ENCODE data around the gene RNGTT. TPM values are rescaled to one million over a fixed set of nuclear protein-coding genes. Genes with fewer than 3 reads are reported as not detected.

Gene RNGTT
- total RNA-seq, 1 experiment from 2014 or later: 19.4 TPM

DNA sequence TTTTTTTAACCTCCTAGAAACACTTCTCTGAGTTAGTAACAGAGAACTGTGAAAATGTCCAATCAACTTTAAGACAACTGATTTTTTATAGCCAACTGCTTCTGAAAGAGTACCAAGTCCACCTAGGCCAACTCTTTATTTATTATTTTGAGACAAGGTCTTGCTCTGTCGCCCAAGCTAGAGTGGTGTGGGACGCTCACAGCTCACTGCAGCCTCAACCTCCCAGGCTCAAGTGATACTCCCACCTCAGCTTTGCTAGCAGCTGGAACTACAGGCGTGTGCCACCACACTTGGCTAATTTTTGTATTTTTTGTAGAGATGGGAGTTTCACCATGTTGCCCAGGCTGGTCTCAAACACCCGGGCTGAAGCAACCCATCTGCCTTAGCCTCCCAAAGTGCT lies 331.6 kb downstream of the RNGTT start:
- Mint-ChIP-seq H3K27ac (ENCODE audit: unreplicated experiment) (no peak overlapping the region), H3K4me1 (ENCODE audit: low read depth, unreplicated experiment) (peaks cover 9% of the 10 kb centered on the region), H3K27me3 (ENCODE audit: unreplicated experiment) (no peaks in the 10 kb centered on the region), H3K36me3 (ENCODE audit: insufficient read depth, unreplicated experiment) (no peaks in the 10 kb centered on the region), H3K9me3 (ENCODE audit: low read depth, unreplicated experiment) (no peaks in the 10 kb centered on the region), H3K4me3 (ENCODE audit: low read depth, unreplicated experiment) (no peak overlapping the region)
- TF ChIP-seq, protein P1, sequence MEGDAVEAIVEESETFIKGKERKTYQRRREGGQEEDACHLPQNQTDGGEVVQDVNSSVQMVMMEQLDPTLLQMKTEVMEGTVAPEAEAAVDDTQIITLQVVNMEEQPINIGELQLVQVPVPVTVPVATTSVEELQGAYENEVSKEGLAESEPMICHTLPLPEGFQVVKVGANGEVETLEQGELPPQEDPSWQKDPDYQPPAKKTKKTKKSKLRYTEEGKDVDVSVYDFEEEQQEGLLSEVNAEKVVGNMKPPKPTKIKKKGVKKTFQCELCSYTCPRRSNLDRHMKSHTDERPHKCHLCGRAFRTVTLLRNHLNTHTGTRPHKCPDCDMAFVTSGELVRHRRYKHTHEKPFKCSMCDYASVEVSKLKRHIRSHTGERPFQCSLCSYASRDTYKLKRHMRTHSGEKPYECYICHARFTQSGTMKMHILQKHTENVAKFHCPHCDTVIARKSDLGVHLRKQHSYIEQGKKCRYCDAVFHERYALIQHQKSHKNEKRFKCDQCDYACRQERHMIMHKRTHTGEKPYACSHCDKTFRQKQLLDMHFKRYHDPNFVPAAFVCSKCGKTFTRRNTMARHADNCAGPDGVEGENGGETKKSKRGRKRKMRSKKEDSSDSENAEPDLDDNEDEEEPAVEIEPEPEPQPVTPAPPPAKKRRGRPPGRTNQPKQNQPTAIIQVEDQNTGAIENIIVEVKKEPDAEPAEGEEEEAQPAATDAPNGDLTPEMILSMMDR (IDR thresholded peaks at IDR 0.05; ENCODE audit: unreplicated experiment): no peak
- no peak for DNase-seq
- intact Hi-C loops (cut with micrococcal nuclease; ENCODE audit: unreplicated experiment): no loop called here
- BruUV-seq (replicated peaks): no TSS peak
- CTCF ChIA-PET: interaction anchor here (0.7 kb wide), 1 partner anchor 9 kb away, joined by 3 read pairs; no protein-coding TSS in a partner anchor

DNA sequence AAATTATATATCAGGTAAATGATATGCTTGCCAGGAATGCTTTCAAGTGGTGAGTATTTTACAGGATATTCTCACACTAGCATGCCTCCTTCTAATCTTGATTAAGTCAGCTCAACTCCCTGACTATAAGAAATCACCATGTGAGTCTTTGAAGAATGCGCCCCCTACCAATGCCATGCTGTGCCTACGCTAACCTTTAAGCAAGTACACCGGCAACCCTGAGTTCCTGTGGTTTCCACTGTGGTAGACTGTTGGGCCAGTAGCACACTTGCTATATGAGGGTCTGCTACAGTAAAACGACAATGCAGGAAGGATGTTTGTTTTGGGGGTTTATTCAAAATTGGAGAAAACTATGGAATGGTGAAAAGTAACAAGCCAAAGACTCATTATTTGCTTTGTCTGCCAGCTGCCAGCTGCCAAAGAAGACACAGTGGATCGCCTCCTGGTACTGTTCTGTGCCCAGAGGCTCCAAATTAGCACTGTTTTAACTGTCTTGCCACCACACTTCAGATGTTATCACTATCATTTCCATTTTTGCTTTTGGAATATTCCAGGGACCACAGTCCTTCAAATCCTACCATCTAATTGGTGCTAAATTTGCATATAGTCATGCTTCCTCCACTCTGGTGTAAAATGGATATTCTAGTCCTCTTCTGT lies 333.5 kb downstream of the RNGTT start:
- H3K9me3 Mint-ChIP-seq (ENCODE audit: low read depth, unreplicated experiment): no peaks in the 10 kb centered on the region
- DNase-seq: no peak
- no peaks in the 10 kb centered on the region for H3K27me3 Mint-ChIP-seq (ENCODE audit: unreplicated experiment)
- CTCF ChIA-PET: interaction anchor here (0.6 kb wide), 1 partner anchor 85 kb away, joined by 3 read pairs; no protein-coding TSS in a partner anchor
- peaks cover 21% of the 10 kb centered on the region for H3K4me1 Mint-ChIP-seq (ENCODE audit: low read depth, unreplicated experiment)
- no peaks in the 10 kb centered on the region for H3K36me3 Mint-ChIP-seq (ENCODE audit: insufficient read depth, unreplicated experiment)
- BruUV-seq (replicated peaks): no TSS peak
- no peak overlapping the region for H3K4me3 Mint-ChIP-seq (ENCODE audit: low read depth, unreplicated experiment)
- no peak overlapping the region for H3K27ac Mint-ChIP-seq (ENCODE audit: unreplicated experiment)
- TF ChIP-seq, protein P1 (IDR thresholded peaks at IDR 0.05; ENCODE audit: unreplicated experiment): no peak
- intact Hi-C loops (cut with micrococcal nuclease; ENCODE audit: unreplicated experiment): no loop called here

DNA sequence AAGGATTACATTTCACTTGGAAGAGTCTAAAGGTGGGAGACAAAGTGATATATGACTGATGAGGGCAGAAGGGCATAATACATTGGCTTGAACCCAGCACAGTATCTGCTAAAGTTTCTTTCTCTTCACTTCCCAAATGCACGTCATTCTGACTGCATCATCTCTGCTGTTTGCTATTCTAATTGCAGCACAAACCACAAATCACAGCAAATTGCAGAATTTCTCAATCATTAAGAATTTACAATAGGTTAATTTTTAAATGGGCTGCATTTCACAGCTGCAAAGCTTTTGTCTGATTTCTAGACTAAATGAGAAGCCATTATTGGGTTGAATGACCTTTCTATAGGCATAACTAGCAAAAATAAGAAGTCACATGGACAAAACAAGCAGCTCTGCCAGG lies 337.0 kb downstream of the RNGTT start:
- TF ChIP-seq, protein P1 (IDR thresholded peaks at IDR 0.05; ENCODE audit: unreplicated experiment): no peak
- Mint-ChIP-seq H3K9me3 (ENCODE audit: low read depth, unreplicated experiment) (no peaks in the 10 kb centered on the region), H3K4me1 (ENCODE audit: low read depth, unreplicated experiment) (peaks cover 21% of the 10 kb centered on the region), H3K36me3 (ENCODE audit: insufficient read depth, unreplicated experiment) (no peaks in the 10 kb centered on the region), H3K4me3 (ENCODE audit: low read depth, unreplicated experiment) (no peak overlapping the region), H3K27me3 (ENCODE audit: unreplicated experiment) (no peaks in the 10 kb centered on the region), H3K27ac (ENCODE audit: unreplicated experiment) (no peak overlapping the region)
- BruUV-seq (replicated peaks): no TSS peak
- DNase-seq: no peak
- intact Hi-C loops (cut with micrococcal nuclease; ENCODE audit: unreplicated experiment): no loop called here
- CTCF ChIA-PET: interaction anchor here (0.6 kb wide), 1 partner anchor 14 kb away, joined by 7 read pairs; no protein-coding TSS in a partner anchor

DNA sequence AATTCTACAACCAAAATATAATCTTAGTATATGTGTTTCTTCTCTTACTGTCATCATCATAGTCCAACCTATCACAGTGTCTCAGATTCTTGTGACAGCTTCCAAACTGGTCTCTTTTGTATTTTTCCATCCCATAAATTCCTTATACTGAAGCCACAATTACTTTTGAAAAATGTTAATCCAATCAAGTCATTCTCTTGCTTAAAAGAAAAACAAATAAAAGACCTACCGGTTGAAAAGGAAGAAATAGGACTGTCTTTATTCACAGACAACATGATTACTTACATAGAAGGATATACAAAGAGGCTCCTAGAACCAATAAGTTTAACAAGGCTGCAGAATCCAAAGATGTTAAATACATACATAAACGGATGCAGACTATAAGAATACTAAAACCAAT lies 339.9 kb downstream of the RNGTT start:
- no peaks in the 10 kb centered on the region for H3K36me3 Mint-ChIP-seq (ENCODE audit: insufficient read depth, unreplicated experiment)
- H3K4me3 Mint-ChIP-seq (ENCODE audit: low read depth, unreplicated experiment): no peak overlapping the region
- BruUV-seq (replicated peaks): no TSS peak
- CTCF ChIA-PET: no interaction called here
- no peak for DNase-seq
- peaks cover 21% of the 10 kb centered on the region for H3K4me1 Mint-ChIP-seq (ENCODE audit: low read depth, unreplicated experiment)
- no peak overlapping the region for H3K27ac Mint-ChIP-seq (ENCODE audit: unreplicated experiment)
- intact Hi-C loops (cut with micrococcal nuclease; ENCODE audit: unreplicated experiment): no loop called here
- no peaks in the 10 kb centered on the region for H3K27me3 Mint-ChIP-seq (ENCODE audit: unreplicated experiment)
- TF ChIP-seq, protein P1 (IDR thresholded peaks at IDR 0.05; ENCODE audit: unreplicated experiment): no peak
- no peaks in the 10 kb centered on the region for H3K9me3 Mint-ChIP-seq (ENCODE audit: low read depth, unreplicated experiment)
